Peyer's patch (tissue), 4 donors: ENCODE measurements around the gene GNAO1. TPM values are rescaled to one million over a fixed set of nuclear protein-coding genes. Genes with fewer than 3 reads are reported as not detected.

Experiments
- DNase-seq, 3 donors: peaks; one replicate each; pipeline ENCODE4 v3.0.0-alpha.2; 2017 to 2019
- H3K27ac ChIP-seq, 4 donors: fragments of 200-600 bp; sonication (generic); one replicate each; pipeline ENCODE4 v1.5.1; 2016 to 2019
- H3K27me3 ChIP-seq, 2 donors: fragments of 200-600 bp; sonication (generic); one replicate each; pipeline ENCODE4 v1.5.1; 2019
- H3K36me3 ChIP-seq, 3 donors: fragments of 200-600 bp; sonication (generic); one replicate each; pipeline ENCODE4 v1.5.1; 2016 to 2019
- H3K4me1 ChIP-seq, 4 donors: fragments of 200-600 bp; sonication (generic); one replicate each; pipeline ENCODE4 v1.5.1; 2016 to 2019
- H3K4me3 ChIP-seq, 4 donors: fragments of 200-600 bp; sonication (generic); 1 replicate in 3 of 4; 2 replicates in 1 of 4; pipeline ENCODE4 v1.5.1; 2016 to 2019; ENCODE audit warnings: mild to moderate bottlenecking in 1 of 4
- H3K9me3 ChIP-seq, 4 donors: fragments of 200-600 bp; sonication (generic); one replicate each; pipeline ENCODE4 v1.5.1; 2016 to 2019; ENCODE audit warnings: mild to moderate bottlenecking in 1 of 4
- POLR2A ChIP-seq, 2 donors: fragments of 450-650 bp; IDR thresholded peaks; one replicate each; pipeline ENCODE4 v1.5.1; 2017; ENCODE audit warnings: antibody characterized with exemption in 2 of 2, mild to moderate bottlenecking in 2 of 2, moderate library complexity in 2 of 2
- total RNA-seq, 4 donors: library from RNA; depleted of rRNA; stranded (reverse); fragments of >200 nt; gene quantifications; one replicate each; pipeline ENCODE4 v1.1.0, GENCODE V29; 2016
- TF ChIP-seq, protein P1 (sequence below), 6 experiments: fragments of 450-650 bp in 4 of 6; fragments of 200-600 bp in 2 of 6; sonication (generic) in 1 of 6; IDR thresholded peaks; one replicate each; pipeline ENCODE4 v1.5.1; 2017 to 2019; ENCODE audit warnings: antibody characterized with exemption in 6 of 6, mild to moderate bottlenecking in 3 of 6, moderate library complexity in 1 of 6

The GNAO1 gene
- total RNA-seq, 4 donors from 2014 or later, result 6.3 to 39.6 (median 7.3) TPM

DNA sequence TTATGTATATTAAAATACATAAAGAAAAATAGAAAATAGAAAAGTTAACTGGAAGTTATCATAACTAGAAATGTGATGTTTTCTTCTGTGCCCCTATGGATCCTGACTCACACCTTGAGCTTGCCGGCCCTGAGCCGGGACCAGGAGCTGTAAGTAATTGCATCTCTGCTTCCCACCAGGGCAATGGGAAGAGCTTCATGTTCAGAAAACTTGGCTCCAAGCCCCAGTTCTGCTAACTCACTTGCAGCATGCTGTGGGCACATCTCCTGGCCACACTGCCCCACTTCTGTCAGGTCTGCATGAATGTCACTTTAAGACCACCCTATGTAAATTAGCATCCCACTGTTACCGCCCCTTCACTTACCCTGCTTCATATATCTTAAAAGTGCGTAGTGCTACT, 37.2 kb downstream of the GNAO1 start:
- no peak for DNase-seq
- Histone ChIP-seq H3K4me1 (peaks cover 0 to 7% (median 0%) of the 10 kb centered on the region in 4 donors), H3K9me3 (no peaks in the 10 kb centered on the region), H3K36me3 (no peaks in the 10 kb centered on the region), H3K27me3 (no peaks in the 10 kb centered on the region), H3K27ac (no peak overlapping the region), H3K4me3 (no peak overlapping the region)
- TF ChIP-seq, protein P1, sequence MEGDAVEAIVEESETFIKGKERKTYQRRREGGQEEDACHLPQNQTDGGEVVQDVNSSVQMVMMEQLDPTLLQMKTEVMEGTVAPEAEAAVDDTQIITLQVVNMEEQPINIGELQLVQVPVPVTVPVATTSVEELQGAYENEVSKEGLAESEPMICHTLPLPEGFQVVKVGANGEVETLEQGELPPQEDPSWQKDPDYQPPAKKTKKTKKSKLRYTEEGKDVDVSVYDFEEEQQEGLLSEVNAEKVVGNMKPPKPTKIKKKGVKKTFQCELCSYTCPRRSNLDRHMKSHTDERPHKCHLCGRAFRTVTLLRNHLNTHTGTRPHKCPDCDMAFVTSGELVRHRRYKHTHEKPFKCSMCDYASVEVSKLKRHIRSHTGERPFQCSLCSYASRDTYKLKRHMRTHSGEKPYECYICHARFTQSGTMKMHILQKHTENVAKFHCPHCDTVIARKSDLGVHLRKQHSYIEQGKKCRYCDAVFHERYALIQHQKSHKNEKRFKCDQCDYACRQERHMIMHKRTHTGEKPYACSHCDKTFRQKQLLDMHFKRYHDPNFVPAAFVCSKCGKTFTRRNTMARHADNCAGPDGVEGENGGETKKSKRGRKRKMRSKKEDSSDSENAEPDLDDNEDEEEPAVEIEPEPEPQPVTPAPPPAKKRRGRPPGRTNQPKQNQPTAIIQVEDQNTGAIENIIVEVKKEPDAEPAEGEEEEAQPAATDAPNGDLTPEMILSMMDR (IDR thresholded peaks at IDR 0.05), result no peak
- TF ChIP-seq POLR2A (IDR thresholded peaks at IDR 0.05), result no peak

DNA sequence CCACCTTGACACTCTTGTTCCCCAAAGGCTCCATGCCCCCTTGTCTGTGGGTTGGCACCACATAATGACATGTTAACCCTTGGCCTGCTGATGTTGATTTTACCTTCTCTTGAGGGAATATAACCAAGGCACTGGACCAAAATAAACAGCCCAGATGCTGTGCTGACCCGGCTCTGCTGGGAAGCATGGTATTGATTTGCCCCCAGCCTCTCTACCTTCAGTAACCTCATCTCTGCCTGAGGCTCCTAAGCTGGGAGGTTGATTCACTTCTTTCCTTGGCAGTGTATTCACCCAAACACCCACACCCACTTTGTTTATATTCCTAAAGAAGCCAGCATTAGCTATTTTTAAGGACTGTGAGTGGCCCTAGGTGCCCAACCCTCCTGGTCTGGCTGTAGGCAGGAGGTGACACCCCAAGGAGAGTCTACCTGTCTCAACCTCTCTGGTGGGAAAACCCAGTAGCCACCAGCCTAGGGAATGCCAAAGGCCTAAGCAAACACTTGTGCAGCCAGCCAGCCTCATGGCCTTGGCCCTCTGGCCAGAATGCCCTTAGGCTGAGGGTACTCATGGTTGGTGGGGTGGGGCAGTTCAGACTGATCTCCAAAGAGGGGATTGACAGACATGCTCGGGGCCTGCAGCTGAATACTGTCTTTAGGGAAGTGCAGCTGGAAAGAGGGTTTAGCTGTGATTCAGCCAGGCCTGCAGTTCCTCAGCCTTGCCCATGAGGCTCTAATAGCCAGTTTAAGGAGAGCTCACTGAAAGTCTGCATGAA, 42.7 kb downstream of the GNAO1 start:
- no peaks in the 10 kb centered on the region for H3K9me3 ChIP-seq
- no peaks in the 10 kb centered on the region for H3K36me3 ChIP-seq
- no peaks in the 10 kb centered on the region for H3K4me1 ChIP-seq
- H3K4me3 ChIP-seq, result no peak overlapping the region
- no peak overlapping the region for H3K27ac ChIP-seq
- no peaks in the 10 kb centered on the region for H3K27me3 ChIP-seq
- no peak for DNase-seq
- TF ChIP-seq, protein P1 (IDR thresholded peaks at IDR 0.05), result no peak
- no peak for TF ChIP-seq POLR2A (IDR thresholded peaks at IDR 0.05)

DNA sequence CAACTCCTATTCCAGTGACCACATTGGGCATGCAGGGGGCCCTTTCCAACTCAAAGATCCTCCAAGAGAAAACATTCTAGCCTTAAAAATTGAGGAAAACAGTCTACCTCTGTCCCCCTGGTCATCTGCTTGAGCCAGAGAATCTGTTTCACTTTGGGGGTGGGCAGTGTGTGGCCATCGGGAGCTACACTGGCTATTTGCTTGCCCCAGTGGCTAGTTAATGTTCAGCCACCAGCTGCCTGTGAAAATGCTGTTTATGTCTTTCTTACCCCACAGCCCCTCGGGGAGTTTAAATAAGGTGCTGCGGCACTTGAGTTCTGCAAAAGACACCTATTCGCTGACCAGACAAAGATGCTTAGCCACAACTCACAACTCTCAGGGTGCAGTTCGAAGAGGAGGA, 43.4 kb downstream of the GNAO1 start:
- Histone ChIP-seq H3K36me3 (no peaks in the 10 kb centered on the region), H3K27ac (no peak overlapping the region), H3K4me3 (no peak overlapping the region), H3K4me1 (no peaks in the 10 kb centered on the region), H3K27me3 (no peaks in the 10 kb centered on the region), H3K9me3 (no peaks in the 10 kb centered on the region)
- TF ChIP-seq POLR2A (IDR thresholded peaks at IDR 0.05), result no peak
- TF ChIP-seq, protein P1 (IDR thresholded peaks at IDR 0.05), result no peak
- DNase-seq, result no peak

DNA sequence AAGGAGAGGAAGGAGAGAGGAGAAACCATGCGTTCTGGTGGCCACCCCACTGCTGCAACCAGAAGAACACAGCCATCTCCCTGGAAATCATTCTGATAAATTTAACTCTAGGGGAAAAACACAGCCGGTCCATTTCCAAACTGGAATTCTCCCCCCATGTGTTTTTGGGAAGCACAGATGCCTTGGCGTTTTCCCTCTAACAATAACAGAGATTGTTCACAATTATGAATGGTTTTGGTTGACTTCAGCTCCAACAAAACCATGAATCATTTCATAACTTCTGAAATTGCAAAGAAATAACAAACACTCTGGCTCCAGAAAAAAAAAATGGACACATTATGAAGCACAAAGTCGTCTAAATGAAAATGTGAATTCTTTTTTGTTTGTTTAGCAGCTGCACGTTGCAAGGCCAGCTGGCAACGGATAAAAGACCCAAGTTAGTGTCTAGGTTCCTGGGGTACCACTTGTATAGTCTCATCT, 46.2 kb downstream of the GNAO1 start:
- DNase-seq, result no peak
- no peaks in the 10 kb centered on the region for H3K9me3 ChIP-seq
- H3K4me3 ChIP-seq, result no peak overlapping the region
- TF ChIP-seq, protein P1 (IDR thresholded peaks at IDR 0.05), result no peak
- no peak for TF ChIP-seq POLR2A (IDR thresholded peaks at IDR 0.05)
- no peaks in the 10 kb centered on the region for H3K36me3 ChIP-seq
- no peaks in the 10 kb centered on the region for H3K27me3 ChIP-seq
- H3K4me1 ChIP-seq, result no peaks in the 10 kb centered on the region
- no peak overlapping the region for H3K27ac ChIP-seq

DNA sequence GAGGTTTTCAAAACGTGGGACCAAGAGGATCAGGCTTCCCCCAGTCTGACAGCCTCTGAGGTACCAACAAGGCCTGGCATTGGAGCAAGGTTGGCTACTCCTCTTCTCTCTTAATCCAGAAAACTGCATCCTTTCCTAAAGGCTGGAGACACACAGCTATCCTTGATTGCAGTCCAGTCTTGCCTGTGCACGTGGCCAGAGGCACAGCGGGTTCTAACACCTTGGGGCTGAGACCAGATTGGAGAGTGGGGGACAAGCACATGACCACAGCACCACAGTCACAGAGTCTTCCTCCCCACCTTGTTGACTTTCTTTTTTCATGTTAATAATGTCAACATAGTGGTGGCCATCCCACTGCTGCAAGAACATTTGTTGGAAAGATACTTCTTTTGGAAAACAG, 46.9 kb downstream of the GNAO1 start:
- Histone ChIP-seq H3K4me1 (no peaks in the 10 kb centered on the region), H3K4me3 (no peak overlapping the region), H3K9me3 (no peaks in the 10 kb centered on the region), H3K36me3 (no peaks in the 10 kb centered on the region), H3K27ac (no peak overlapping the region), H3K27me3 (no peaks in the 10 kb centered on the region)
- TF ChIP-seq, protein P1 (IDR thresholded peaks at IDR 0.05), result no peak
- no peak for TF ChIP-seq POLR2A (IDR thresholded peaks at IDR 0.05)
- no peak for DNase-seq
